Measurements from ENCODE around the gene FRMD4A.

FRMD4A gene

DNA sequence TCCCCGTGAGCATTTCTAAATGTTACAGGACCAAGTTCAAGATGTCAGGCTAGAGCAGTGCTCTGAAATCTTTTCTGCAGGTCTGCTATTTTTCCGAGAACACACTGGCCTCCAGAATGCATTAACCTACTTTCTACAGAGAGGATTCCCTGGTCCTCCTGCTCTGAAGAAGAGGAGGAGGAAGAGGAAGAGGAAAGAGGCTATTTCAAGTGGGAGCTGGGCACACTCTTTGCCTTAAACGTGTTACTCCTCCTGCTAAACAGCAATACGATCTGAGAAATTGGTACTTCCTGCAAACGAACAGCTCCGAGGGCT lies 157.4 kb downstream of the FRMD4A start:
- TF ChIP-seq CTCF (IDR thresholded peaks at IDR 0.05; ENCODE audit: insufficient read depth, low read depth, low read length, missing control alignments), result no peak
- H3K4me3 ChIP-seq (ENCODE audit: low read length), result peak overlapping the region; percentile 34
- DNase-seq (ENCODE audit: low read depth), result no peak

DNA sequence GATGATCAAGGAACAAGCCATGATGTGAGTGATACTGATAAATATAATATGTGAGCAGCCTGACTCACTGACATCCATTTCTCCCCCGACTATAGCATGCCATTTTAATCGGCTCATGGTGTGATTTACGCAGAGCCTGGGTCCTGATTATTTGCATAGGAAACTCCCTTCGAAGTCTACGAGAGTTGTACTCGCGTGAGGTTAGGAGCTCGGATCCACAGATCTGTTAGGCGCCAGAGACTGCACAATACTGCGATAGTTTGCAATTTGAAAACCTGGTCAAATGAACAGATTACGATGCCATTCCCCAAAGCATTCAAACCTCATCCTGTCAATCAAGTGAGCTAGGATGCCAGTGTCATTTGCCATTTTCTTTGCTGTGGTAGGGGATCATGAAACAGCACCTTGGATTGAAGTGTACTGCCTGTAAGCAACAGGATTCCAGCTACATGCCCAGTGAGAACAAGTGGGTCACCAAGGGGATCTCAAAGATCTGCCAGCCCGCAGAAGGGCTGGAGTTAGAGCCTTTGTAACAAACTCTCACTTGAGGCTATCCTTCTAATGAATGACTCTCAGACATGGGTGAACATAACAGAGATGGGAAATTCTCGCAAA lies 158.3 kb downstream of the FRMD4A start:
- no peak for DNase-seq (ENCODE audit: low read depth)
- TF ChIP-seq CTCF (IDR thresholded peaks at IDR 0.05; ENCODE audit: insufficient read depth, low read depth, low read length, missing control alignments), result no peak
- H3K4me3 ChIP-seq (ENCODE audit: low read length), result no peak overlapping the region

DNA sequence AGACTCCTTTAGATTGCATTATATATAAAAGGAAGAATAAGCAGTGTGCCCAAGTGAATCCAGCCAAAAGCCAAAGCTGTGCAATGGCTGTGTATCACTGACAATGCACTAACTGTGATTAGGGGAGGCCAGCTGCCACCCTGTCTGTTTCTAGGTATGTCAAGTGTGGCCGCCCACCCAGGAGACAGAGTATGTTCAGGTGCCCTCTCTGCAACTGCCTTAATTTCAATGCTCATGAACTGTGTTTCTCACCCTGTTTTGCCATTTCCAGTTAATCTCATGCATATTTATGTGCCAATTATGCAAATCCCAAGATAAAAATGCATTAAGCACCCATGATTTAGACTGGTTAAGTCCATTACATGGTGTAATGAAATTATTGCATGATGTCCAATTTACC lies 159.4 kb downstream of the FRMD4A start:
- DNase-seq (ENCODE audit: low read depth), result no peak
- no peak for TF ChIP-seq CTCF (IDR thresholded peaks at IDR 0.05; ENCODE audit: insufficient read depth, low read depth, low read length, missing control alignments)
- H3K4me3 ChIP-seq (ENCODE audit: low read length), result no peak overlapping the region

DNA sequence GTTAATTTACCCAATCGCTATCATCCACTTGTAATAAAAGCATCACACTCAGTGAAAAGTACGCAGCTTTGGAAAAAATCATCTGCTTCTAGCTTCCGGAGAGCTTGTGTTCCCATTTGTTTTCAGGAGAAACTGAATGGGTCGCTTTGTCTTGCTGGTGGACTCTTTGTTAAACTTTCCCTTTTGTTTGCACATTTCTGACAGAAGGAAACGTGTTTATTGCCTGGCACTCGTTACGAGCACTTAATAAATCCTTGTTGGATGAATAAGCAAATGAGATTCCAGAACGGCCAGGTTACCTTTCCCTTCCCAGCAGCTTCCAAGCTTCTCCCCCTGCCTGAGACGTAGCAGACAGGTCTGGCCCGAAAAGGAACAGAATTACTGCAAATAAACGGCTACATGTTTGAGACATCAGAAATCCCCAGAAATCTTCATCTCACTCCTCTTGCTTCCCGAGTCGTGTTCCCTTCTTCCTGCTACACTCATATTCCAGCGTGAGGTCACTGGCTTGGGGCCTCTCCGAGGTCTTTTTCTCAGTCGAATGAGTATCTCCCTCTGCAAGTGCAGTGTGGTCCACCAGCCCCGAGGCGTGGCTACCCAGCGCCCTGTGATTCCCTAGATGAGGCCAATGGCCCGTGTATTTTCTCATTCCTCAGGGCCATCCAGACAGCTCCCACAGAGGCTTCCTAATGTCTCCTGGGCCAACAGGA lies 167.2 kb downstream of the FRMD4A start:
- no peak for TF ChIP-seq CTCF (IDR thresholded peaks at IDR 0.05; ENCODE audit: insufficient read depth, low read depth, low read length, missing control alignments)
- H3K4me3 ChIP-seq (ENCODE audit: low read length), result no peak overlapping the region
- no peak for DNase-seq (ENCODE audit: low read depth)

DNA sequence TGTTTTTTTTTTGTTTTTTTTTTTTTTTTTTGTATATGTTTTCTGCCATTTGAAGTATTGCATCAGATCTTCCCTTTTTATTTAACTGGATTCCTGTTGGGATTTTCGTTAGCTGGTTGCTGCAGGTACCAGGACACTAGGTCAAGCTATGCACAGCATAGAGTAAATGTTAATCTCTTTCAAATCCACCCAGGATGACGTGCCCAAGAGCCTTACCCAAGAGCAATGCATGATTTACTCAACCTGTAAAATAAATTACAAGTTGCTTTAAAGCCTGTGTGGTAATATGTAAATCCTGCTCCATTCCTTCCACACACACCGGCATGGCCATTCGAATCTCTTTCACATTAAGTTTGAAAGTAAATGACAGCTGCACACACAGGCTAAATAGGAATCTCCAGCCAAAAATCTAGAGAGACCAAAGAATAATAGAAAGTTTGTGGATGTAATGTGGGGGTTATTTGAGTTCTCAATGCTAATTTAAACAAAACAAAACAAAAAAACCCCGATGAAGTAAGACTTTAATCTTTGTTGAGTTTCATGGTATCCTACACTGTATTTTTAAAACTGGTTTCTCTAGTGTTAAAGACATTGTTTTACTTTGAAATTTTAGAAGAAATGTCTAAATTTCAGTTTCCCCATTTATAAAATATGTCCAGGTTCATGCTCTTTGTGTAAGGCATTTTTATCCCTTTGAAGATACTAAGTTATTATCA lies 167.9 kb downstream of the FRMD4A start:
- TF ChIP-seq CTCF (IDR thresholded peaks at IDR 0.05; ENCODE audit: insufficient read depth, low read depth, low read length, missing control alignments), result no peak
- H3K4me3 ChIP-seq (ENCODE audit: low read length), result no peak overlapping the region

GRCh38 chr10:14162061-14162460 lies 168.7 kb downstream of the FRMD4A start:
- no peak for TF ChIP-seq CTCF (IDR thresholded peaks at IDR 0.05; ENCODE audit: insufficient read depth, low read depth, low read length, missing control alignments)
- no peak overlapping the region for H3K4me3 ChIP-seq (ENCODE audit: low read length)
- DNase-seq (ENCODE audit: low read depth), result no peak

More for the DNA sequence above, 167.9 kb downstream of the FRMD4A start:
- DNase-seq (ENCODE audit: low read depth), result peak; percentile 20

Measured in epithelial cell of esophagus (primary cell).